NAMALWA (cell line): ENCODE results near the gene VAMP2.

Experiments used
- DNase-seq: peaks from one replicate; pipeline ENCODE4 v3.0.0-alpha.2; 2015; ENCODE audit warnings: low spot score

Gene VAMP2

GRCh38 chr17:8155231-8155995, 7.3 kb downstream of the VAMP2 start:
- DNase-seq = peak; percentile 40

GRCh38 chr17:8154608-8155155, 8.1 kb downstream of the VAMP2 start:
- DNase-seq = peak; percentile 14

- DNase-seq = peak; percentile 76
These were observed 8.7 kb downstream of the VAMP2 start for GRCh38 chr17:8153957-8154607.

GRCh38 chr17:8153525-8153956, 9.2 kb downstream of the VAMP2 start:
- peak; percentile 13 for DNase-seq

GRCh38 chr17:8153031-8153451, 9.7 kb downstream of the VAMP2 start:
- DNase-seq = peak; percentile 8

- DNase-seq = peak; percentile 86
These were observed 10.5 kb downstream of the VAMP2 start, which contains the start of gene PER1 for GRCh38 chr17:8152112-8152775. Gene PER1, minus strand, starts transcription at chr17:8152404. Its CDS starts 1,698 bp downstream, at chr17:8150706.

- DNase-seq = peak; percentile 55
These were observed 11.1 kb downstream of the VAMP2 start for GRCh38 chr17:8151641-8152111.

GRCh38 chr17:8151120-8151640, 11.6 kb downstream of the VAMP2 start:
- peak; percentile 80 for DNase-seq

- DNase-seq = peak; percentile 15
These were observed 12.3 kb downstream of the VAMP2 start for GRCh38 chr17:8150194-8151119.

GRCh38 chr17:8149419-8150193, 13.1 kb downstream of the VAMP2 start:
- DNase-seq = peak; percentile 0

- no peak for DNase-seq
These were observed 14.2 kb downstream of the VAMP2 start for GRCh38 chr17:8148560-8148959.

- no peak for DNase-seq
These were observed 14.8 kb downstream of the VAMP2 start for GRCh38 chr17:8147805-8148404.

- DNase-seq = no peak
These were observed 15.5 kb downstream of the VAMP2 start for GRCh38 chr17:8147141-8147804.

GRCh38 chr17:8146381-8147140, 16.2 kb downstream of the VAMP2 start:
- peak; percentile 1 for DNase-seq

GRCh38 chr17:8145811-8146210, 16.9 kb downstream of the VAMP2 start:
- DNase-seq = no peak

GRCh38 chr17:8144401-8145231, 18.1 kb downstream of the VAMP2 start:
- no peak for DNase-seq

GRCh38 chr17:8143581-8144400, 19.0 kb downstream of the VAMP2 start:
- DNase-seq = no peak
